ENCODE data around the gene MYB. TPM values are rescaled to one million over a fixed set of nuclear protein-coding genes. Genes with fewer than 3 reads are reported as not detected.

MYB gene
- total and polyA plus RNA-seq, 2 of the 8 experiments (the other 6 are each of a cell fraction or from before 2014, with no cell fraction given) = 4.0 to 7.6 TPM

GRCh38 chr6:135236319-135236718 is 55.2 kb downstream of the MYB start:
- 81% methylated on average over 1 of the region's 1 CpG; no CpG with 5 or more reads in 1 of the 2 experiments for WGBS, 2 experiments (ENCODE audit: extremely low coverage in 1 of 2, insufficient coverage in 1 of 2, insufficient read length in 1 of 2, insufficient replicate concordance in 2 of 2, low coverage in 1 of 2, low lambda C conversion rate in 2 of 2, missing lambda C conversion rate in 1 of 2)
- H2BK20ac ChIP-seq (ENCODE audit: low read length) = no peak overlapping the region
- no peak overlapping the region for H2AFZ ChIP-seq (ENCODE audit: low read length)
- no peaks in the 10 kb centered on the region for H4K20me1 ChIP-seq (replicated peaks in 1 of 2; ENCODE audit: control insufficient read depth in 1 of 2, insufficient read depth in 2 of 2, low read length in 2 of 2)
- no peaks in the 10 kb centered on the region for H3K27me3 ChIP-seq (replicated peaks in 1 of 4; ENCODE audit: control insufficient read depth in 3 of 4, extremely low read depth in 1 of 4, insufficient read depth in 3 of 4, low read length in 3 of 4)
- H4K8ac ChIP-seq (ENCODE audit: extremely low read depth, insufficient read depth, low read length) = no peak overlapping the region
- H3K4me2 ChIP-seq (ENCODE audit: insufficient read depth in 1 of 2, low read depth in 2 of 2, low read length in 2 of 2) = no peak overlapping the region
- H3K4me3 ChIP-seq (ENCODE audit: extremely low read depth in 1 of 4, insufficient read depth in 2 of 4, low read depth in 3 of 4, low read length in 4 of 4) = no peak overlapping the region
- H2BK5ac ChIP-seq (ENCODE audit: low read depth, low read length) = no peak overlapping the region
- no peak overlapping the region for H3K27ac ChIP-seq (ENCODE audit: low read depth, low read length)
- H3K4ac ChIP-seq (replicated peaks; ENCODE audit: insufficient read length, low read depth, low read length) = no peak overlapping the region
- no peak overlapping the region for H4K5ac ChIP-seq (ENCODE audit: insufficient read length, low read depth, low read length)
- no peaks in the 10 kb centered on the region for H3K9me3 ChIP-seq (ENCODE audit: insufficient read depth in 2 of 2, low read depth in 1 of 2, low read length in 1 of 2)
- no peak for DNase-seq (ENCODE audit: low read depth in 1 of 2, low spot score in 2 of 2)
- H3K18ac ChIP-seq (ENCODE audit: extremely low read depth, low read length) = no peak overlapping the region
- H3K79me1 ChIP-seq (ENCODE audit: low read depth, low read length) = no peaks in the 10 kb centered on the region
- H3K14ac ChIP-seq (ENCODE audit: insufficient read length) = no peak overlapping the region
- H2BK15ac ChIP-seq (ENCODE audit: low read length) = peak overlapping the region; percentile 23; the same call in 1 of the 2 replicates
- no peaks in the 10 kb centered on the region for H3K79me2 ChIP-seq (ENCODE audit: control insufficient read depth in 1 of 2, insufficient read depth in 2 of 2, low read length in 2 of 2)
- no peak overlapping the region for H2BK12ac ChIP-seq (ENCODE audit: low read depth, low read length)
- no peaks in the 10 kb centered on the region for H3K4me1 ChIP-seq (replicated peaks in 1 of 4; ENCODE audit: control insufficient read depth in 3 of 4, insufficient read depth in 4 of 4, low read length in 3 of 4)
- CTCF ChIA-PET (ENCODE audit: partially characterized antibody) = interaction anchor here (1.3 kb wide), 1 partner anchor 8 kb away, joined by 4 read pairs; no protein-coding TSS in a partner anchor
- H3K23me2 ChIP-seq (ENCODE audit: low read depth, low read length) = no peaks in the 10 kb centered on the region; the same call in 1 of the 2 replicates
- H3K23ac ChIP-seq (ENCODE audit: insufficient read length) = no peak overlapping the region
- H2BK120ac ChIP-seq (replicated peaks; ENCODE audit: low read depth, low read length) = no peak overlapping the region
- POLR2A ChIA-PET (ENCODE audit: partially characterized antibody) = no interaction called here
- FAIRE-seq = no peak
- H3K56ac ChIP-seq (replicated peaks; ENCODE audit: insufficient read length, low read depth, low read length) = no peak overlapping the region
- no peaks in the 10 kb centered on the region for H3K36me3 ChIP-seq (ENCODE audit: control insufficient read depth in 2 of 4, insufficient read depth in 4 of 4, low read length in 3 of 4)
- no peak overlapping the region for H3K9ac ChIP-seq (replicated peaks in 1 of 4; ENCODE audit: extremely low read depth in 1 of 4, low read depth in 3 of 4, low read length in 3 of 4)
- H2AK5ac ChIP-seq (ENCODE audit: low read depth, low read length) = no peak overlapping the region; the same call in 1 of the 2 replicates
- H4K91ac ChIP-seq (replicated peaks; ENCODE audit: insufficient read length, low read length) = no peak overlapping the region
- TF ChIP-seq TAF7 (optimal IDR thresholded peaks at IDR 0.05; ENCODE audit: borderline replicate concordance, low read depth, low read length) (no peak), CHD1 (IDR thresholded peaks at IDR 0.05; ENCODE audit: low read depth, low read length) (no peak), HDAC2 (IDR thresholded peaks at IDR 0.05; ENCODE audit: borderline replicate concordance in 1 of 2, low read depth in 2 of 2, low read length in 2 of 2) (no peak), EGR1 (IDR thresholded peaks at IDR 0.05; ENCODE audit: borderline replicate concordance, low read depth, low read length) (no peak), CBX5 (IDR thresholded peaks at IDR 0.05; ENCODE audit: low read depth, low read length) (no peak), POLR2A (IDR thresholded peaks at IDR 0.05; ENCODE audit: control extremely low read depth in 1 of 2, low read depth in 2 of 2, low read length in 2 of 2) (no peak), PHF8 (conservative IDR thresholded peaks at IDR 0.05; ENCODE audit: low read depth, low read length) (no peak)

All from H1 (cell line).